Forelimb muscle (tissue), 1 donor: ENCODE measurements around the gene CD2. TPM values are rescaled to one million over a fixed set of nuclear protein-coding genes. Genes with fewer than 3 reads are reported as not detected.
"Not testable (repeated sequence)": the region's sequence is repeated elsewhere in the genome, so short reads cannot be mapped to it uniquely, and the experiment has no call there.

Source experiments
- DNase-seq: peaks from one replicate; pipeline ENCODE4 v3.0.0-alpha.2; 2013; ENCODE audit warnings: low read depth
- polyA plus RNA-seq: library from polyadenylated mRNA; unstranded; fragments of 120-200 nt; gene quantifications from one replicate; pipeline ENCODE4 v1.2.1, GENCODE V29; 2013; ENCODE audit not compliant: insufficient read length

The CD2 gene
- polyA plus RNA-seq, 1 donor = 0.29 TPM

DNA sequence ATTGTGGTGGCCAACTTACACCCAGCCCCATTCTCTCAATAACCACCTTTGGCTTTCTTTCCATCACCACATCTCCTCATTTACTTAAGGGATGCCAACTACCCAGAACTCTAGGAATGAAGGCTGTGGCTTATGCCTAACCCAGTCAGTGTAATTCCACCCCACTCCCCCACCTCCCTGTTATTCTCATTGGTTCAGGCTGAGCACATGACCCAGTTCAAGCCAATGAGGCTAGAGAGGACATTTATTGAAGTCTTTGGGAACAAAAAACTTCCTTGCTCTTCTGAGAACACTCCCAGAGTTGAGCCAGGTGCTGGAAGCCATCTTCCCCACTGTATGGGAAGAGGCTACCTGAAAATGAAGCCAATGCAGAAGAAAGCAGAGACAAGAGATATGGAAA is 22.8 kb upstream of the CD2 start:
- DNase-seq = no peak

GRCh38 chr1:116732726-116733125 is 21.5 kb upstream of the CD2 start:
- DNase-seq = no peak

GRCh38 chr1:116733476-116734365 is 20.5 kb upstream of the CD2 start:
- DNase-seq = no peak

- DNase-seq = no peak
Measured at GRCh38 chr1:116735246-116735645, 19.0 kb upstream of the CD2 start.

DNA sequence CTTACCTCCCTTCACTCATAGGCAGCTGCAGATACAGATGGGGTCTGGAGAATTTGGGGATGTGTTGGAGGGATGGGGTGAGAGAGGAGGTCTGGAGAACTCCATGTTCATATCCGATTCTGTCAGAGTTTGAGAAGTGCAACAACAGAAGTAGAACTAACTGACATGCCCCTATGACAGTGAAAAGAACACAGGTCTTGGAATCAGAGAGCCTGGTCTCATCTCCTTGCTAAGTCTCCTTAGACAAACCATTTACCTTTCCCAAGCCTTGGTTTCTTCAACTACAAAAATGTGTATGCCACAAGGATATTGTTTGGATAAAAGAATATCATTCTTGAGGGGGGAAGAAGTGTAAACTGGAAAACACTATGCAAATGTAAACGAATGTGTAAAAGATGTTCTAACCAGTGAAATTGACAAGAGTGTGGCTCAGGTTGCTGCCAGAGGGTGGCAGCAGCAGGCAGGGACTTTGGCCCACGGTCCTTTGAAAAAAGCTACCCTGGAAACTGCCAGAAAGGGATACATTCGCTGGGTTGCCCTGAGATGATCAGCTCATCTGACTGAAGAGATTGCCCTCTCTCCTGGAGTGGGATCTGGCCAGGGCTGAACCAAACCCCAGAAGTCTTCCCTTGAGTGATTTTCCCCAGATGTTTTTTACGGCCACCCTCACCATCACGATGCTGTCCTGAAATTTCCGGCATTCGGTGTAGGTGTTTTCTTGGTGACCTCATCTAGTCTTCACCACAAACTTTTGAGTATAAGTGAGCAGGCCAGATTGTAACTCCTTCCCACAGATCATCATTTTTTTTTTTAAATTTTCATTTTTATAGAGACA is 17.0 kb upstream of the CD2 start:
- DNase-seq = no peak

DNA sequence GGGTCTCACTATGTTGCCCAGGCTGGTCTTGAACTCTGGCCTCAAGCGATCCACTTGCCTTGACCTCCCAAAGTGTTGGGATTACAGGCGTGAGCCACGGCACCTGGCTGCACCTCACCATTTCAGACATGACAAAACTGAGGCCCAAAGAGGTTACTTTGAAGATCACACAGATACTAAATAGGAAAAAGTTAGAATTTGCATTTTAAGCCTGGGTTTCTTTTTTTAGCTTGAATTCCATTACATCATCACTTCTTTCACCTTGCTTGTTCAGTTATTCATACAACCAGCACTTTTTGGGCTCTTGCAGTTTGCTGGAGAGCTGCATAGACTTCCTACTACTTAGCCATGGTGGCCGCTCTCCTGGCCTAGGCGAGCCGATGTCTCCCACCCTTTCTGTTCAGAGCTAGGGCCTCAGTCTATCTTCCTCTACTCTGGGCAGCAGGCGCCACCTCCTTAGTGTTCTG is 16.3 kb upstream of the CD2 start:
- DNase-seq = no peak

DNA sequence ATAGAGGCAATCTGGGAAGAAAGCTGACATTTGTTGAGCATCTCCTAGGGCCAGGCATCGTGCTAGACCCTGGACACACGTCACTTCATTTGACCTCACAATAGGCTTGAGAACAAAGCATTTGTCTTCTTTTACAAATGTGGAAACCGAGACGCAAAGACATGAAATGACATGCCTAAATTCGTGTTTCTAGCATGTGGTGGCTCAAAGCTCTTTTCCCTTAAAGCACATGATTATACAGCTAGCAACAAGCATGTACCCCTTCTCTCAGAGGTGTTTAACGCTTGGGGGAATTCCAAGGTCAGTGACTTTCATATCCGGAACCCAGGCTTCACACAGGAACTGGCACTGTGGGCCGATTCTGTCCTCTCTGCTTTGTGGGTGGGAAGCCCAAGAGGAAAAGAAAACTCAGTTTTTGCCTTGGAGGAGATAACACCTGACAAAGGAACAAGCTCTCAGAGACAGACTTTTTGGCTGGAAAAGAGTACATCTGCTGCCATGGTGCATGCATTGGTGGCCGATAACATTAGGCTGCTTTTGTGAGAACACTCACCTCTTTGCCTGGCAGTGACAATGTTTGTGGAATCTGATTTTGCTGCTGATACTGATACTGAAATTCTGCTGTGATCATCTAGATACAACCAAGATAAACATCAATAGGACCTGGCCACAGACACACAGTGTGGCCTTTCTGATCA is 15.4 kb upstream of the CD2 start:
- no peak for DNase-seq

DNA sequence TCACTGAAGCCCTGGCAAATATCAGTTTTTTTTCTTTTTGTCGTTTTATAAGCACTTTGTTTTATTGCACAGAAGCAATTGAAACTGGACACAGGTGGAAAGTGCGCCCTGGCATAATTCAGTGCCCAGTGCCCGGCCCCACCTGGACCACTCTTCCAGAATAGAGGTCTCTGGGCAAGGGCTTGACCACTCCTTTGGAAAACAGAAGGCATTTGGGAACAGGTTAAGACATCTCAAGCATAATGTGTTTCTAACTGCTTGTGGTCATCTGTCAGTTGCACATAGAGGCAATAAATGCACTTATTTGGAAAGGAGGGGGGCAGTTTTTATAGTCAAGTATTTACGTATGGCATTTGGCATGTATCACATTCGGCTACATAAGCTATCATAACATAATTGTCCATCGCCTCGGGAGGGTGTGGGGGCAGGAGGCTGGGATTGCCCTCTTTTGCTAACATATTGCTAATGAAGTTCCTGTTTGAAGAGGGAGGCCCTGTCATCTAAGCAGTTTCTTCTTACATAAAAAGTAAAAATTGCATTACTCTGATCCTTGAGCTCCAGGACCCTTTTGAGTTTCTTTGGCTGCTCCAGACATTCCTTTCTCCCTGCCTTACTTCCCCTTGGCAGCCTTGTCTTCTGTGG is 14.7 kb upstream of the CD2 start:
- no peak for DNase-seq

GRCh38 chr1:116740296-116740695 is 13.9 kb upstream of the CD2 start:
- DNase-seq = no peak

- no peak for DNase-seq
Measured at GRCh38 chr1:116740746-116741145, 13.5 kb upstream of the CD2 start.

GRCh38 chr1:116741836-116742565 is 12.2 kb upstream of the CD2 start:
- DNase-seq = no peak

- no peak for DNase-seq
Measured at GRCh38 chr1:116743535-116743934, 10.7 kb upstream of the CD2 start.

DNA sequence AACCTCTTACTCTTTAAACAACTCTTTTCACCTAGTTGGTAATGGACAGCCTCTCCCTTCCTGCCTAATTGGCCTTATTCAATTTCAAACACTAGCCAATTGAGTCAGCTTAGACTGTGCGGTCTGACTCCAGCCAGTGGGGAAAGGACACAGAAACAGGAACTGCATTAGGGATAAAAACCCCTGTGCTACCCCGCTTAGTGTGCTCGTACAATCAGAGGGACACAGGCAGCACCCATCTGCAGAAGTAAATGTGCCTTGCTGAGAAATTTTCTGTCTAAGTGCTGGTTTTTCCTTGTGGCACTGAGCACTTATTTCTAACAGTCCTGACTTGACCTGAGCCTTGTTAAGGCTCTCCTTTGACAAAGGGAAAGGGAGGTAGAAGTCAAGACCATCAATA is 6.0 kb upstream of the CD2 start:
- DNase-seq = no peak

DNA sequence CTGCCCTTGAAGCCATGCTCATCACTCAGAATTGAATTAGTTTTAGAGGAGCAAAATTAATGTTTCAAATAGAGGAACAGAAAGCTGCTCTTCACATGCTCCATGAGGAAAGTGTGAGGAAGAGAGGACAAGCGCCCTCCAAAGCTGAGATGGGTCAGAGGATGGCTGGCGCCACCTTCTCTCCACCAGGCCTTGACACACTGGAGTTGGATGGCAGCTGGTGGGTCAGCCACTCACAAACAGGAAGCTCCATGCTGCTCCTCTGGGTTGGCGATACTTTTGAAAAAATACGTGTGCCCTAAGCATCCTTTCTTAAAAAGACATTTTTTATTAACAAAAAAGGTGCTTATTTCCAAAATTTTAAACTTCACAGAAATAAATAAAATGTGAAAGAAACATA is 3.1 kb upstream of the CD2 start:
- DNase-seq = no peak

- DNase-seq = no peak
Measured at GRCh38 chr1:116751621-116752020, 2.6 kb upstream of the CD2 start.

DNA sequence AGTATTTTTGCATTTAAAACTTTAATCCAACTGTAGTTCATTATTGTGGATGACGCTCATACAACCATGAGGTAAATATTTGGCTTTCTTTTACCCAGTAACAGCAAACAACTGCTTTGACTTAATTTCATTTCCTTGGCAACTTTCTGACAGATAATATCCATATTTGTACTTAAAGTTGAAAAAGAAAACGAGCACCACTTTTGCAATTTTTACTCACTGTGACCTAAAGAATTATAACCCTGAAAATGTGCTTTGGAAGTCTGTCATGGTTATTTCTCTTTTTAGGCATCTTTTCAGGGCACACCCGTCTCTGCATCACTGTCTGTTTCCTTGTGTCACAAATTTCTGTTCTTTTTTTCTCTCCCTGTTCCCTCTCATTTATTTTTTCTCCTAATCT is 918 bp upstream of the CD2 start:
- no peak for DNase-seq

GRCh38 chr1:116755066-116755465 is 836 bp downstream of the CD2 start:
- no peak for DNase-seq

- no peak for DNase-seq
Measured at GRCh38 chr1:116755681-116756080, 1.5 kb downstream of the CD2 start.

GRCh38 chr1:116756092-116756491 is 1.9 kb downstream of the CD2 start:
- not testable (repeated sequence) for DNase-seq

GRCh38 chr1:116758456-116758815 is 4.2 kb downstream of the CD2 start:
- not testable (repeated sequence) for DNase-seq

GRCh38 chr1:116759636-116760035 is 5.4 kb downstream of the CD2 start:
- no peak for DNase-seq
